Activated naive CD4-positive, alpha-beta T cell treated with anti-CD3 and anti-CD28 coated beads, Interleukin-2, amount 50 U/mL, for 24 hours (primary cell): Measurements from ENCODE around the gene RCN2.
A peak's percentile ranks its signal among the peaks of the same experiment; 100 is the strongest.

ENCODE experiments used
- H3K27ac Mint-ChIP-seq: one replicate; pipeline ENCODE4 v1.8.0; 2021; ENCODE audit warnings: mild to moderate bottlenecking, mixed read lengths
- H3K27me3 Mint-ChIP-seq: one replicate; pipeline ENCODE4 v1.8.0; 2021; ENCODE audit warnings: mixed read lengths
- H3K36me3 Mint-ChIP-seq: one replicate; pipeline ENCODE4 v1.8.0; 2021; ENCODE audit warnings: mixed read lengths
- H3K4me1 Mint-ChIP-seq: one replicate; pipeline ENCODE4 v1.8.0; 2021; ENCODE audit warnings: mixed read lengths
- H3K4me3 Mint-ChIP-seq: one replicate; pipeline ENCODE4 v1.8.0; 2021; ENCODE audit warnings: mild to moderate bottlenecking, mixed read lengths
- H3K9me3 Mint-ChIP-seq: one replicate; pipeline ENCODE4 v1.8.0; 2021; ENCODE audit warnings: mixed read lengths

Gene RCN2

GRCh38 chr15:76913737-76914136, 17.8 kb upstream of the RCN2 start:
- Mint-ChIP-seq H3K4me1 (no peaks in the 10 kb centered on the region), H3K9me3 (no peaks in the 10 kb centered on the region), H3K27me3 (peaks cover 5% of the 10 kb centered on the region), H3K4me3 (no peak overlapping the region), H3K36me3 (no peaks in the 10 kb centered on the region), H3K27ac (no peak overlapping the region)

DNA sequence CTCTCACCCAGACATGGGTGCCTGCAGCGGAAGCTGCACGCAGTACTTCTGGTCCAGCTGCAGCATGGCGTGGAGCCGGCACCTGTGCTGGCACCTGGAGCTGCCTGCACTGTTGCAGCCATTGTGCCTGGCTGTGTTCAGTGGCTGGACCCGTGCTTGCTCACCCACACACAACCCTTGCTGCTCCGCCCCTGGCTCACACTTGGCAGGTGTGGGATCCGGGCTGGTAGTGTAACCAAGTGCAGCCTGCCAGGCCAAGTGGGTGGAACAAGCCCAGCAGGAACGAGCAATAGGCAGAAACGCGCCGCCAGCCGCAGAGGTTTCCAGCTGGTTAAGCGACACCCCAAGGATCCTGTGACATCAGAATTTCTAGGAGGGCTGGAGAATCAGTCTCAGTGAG, 15.2 kb upstream of the RCN2 start:
- H3K27ac Mint-ChIP-seq: no peak overlapping the region
- no peak overlapping the region for H3K4me3 Mint-ChIP-seq
- H3K36me3 Mint-ChIP-seq: no peaks in the 10 kb centered on the region
- peaks cover 5% of the 10 kb centered on the region for H3K27me3 Mint-ChIP-seq
- H3K9me3 Mint-ChIP-seq: no peaks in the 10 kb centered on the region
- no peaks in the 10 kb centered on the region for H3K4me1 Mint-ChIP-seq

DNA sequence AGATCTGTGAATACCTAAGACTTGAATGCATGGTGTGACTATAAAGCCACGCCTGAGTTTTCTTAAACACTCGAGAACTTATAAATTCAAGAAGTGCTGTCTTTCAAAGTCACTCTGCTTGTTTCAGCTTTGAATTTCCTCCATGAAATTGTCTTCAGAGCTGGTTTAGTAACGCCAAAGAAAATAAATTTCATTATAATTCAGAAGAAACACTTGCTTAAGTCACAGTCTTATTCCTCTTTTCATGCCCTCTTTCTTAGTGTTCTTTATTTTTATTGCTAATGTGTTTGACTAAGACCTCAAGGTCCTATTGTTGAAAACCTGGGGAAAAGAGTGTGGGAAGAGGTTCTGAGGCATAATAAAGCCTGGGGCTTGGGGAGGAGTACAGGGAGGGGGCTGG, 3.3 kb upstream of the RCN2 start:
- Mint-ChIP-seq H3K27ac (no peak overlapping the region), H3K4me1 (peaks cover 16% of the 10 kb centered on the region), H3K9me3 (no peaks in the 10 kb centered on the region), H3K36me3 (peaks cover 2% of the 10 kb centered on the region), H3K27me3 (peaks cover 3% of the 10 kb centered on the region), H3K4me3 (no peak overlapping the region)

- no peak overlapping the region for H3K27ac Mint-ChIP-seq
- peaks cover 22% of the 10 kb centered on the region for H3K4me1 Mint-ChIP-seq
- no peaks in the 10 kb centered on the region for H3K9me3 Mint-ChIP-seq
- no peak overlapping the region for H3K4me3 Mint-ChIP-seq
- H3K36me3 Mint-ChIP-seq: peaks cover 4% of the 10 kb centered on the region
- peaks cover 3% of the 10 kb centered on the region for H3K27me3 Mint-ChIP-seq
These were observed 2.4 kb upstream of the RCN2 start for GRCh38 chr15:76929011-76929760.

DNA sequence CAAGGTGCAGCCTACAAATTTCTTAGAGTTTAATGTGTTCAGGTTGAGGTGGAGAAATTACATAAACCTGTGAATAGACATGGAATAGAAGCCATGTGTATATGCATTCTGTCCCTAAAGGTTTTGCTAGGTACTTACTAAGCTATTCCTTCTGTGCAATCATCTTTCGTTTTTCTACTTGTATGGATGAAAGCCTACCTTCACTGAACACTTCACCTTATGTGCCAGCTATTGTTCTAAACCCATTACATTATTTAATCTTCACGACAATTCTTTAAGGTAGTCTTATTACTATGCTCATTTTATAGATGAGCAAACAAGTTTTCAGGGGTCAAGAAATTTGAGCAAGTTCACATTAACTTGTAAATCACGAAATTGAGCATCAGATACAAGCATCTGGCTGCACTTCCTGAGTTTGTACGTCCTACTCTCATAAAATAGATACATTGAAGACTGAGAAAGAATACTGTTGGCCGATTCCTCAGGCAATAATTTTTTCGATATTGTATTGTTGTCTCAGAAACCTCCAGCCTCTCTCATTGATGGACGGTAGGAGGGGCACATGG, 635 bp upstream of the RCN2 start:
- Mint-ChIP-seq H3K27me3 (peaks cover 1% of the 10 kb centered on the region), H3K9me3 (no peaks in the 10 kb centered on the region), H3K4me3 (peak overlapping the region; percentile 90), H3K27ac (peak overlapping the region; percentile 87), H3K36me3 (peaks cover 10% of the 10 kb centered on the region), H3K4me1 (peaks cover 32% of the 10 kb centered on the region)

DNA sequence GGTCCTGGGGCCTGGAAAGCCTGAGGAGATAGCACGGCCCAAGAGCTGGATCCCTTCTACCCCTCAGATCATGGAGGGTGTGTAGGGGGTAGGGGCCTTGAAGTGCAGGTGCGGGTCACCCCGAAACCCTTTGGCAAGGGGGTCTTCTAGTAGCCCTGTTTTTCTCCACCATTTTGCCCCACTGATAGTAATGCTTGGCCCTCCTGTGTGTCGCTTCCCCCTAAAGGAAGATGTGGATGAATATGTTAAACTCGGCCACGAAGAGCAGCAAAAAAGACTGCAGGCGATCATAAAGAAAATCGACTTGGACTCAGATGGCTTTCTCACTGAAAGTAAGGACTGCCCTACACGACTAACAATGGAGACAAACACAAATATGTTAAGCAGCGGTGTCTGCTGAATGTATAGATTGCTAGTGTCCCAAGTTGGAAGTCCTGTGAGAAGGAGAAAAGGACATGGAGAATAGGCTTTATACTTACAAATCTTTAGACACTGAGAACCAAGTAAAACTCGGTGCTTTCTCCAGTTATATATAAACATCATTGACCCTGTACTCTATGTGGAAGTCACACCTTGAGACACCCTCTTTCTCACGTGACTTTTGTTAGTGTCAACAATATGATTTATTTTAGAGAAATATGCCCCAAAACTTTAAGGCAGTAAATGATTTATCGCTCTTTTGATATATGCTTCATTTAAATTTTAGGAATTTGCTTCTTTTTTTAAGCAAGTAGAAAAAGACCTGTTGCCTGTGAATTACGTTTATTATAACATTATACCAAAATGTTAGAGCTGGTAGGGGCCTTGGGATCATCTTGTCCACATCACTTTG, 802 bp downstream of the RCN2 start:
- no peaks in the 10 kb centered on the region for H3K9me3 Mint-ChIP-seq
- peak overlapping the region; percentile 78 for H3K27ac Mint-ChIP-seq
- no peaks in the 10 kb centered on the region for H3K27me3 Mint-ChIP-seq
- peaks cover 32% of the 10 kb centered on the region for H3K4me1 Mint-ChIP-seq
- H3K36me3 Mint-ChIP-seq: peaks cover 10% of the 10 kb centered on the region
- peak overlapping the region; percentile 90 for H3K4me3 Mint-ChIP-seq

GRCh38 chr15:76935620-76936019, 4.1 kb downstream of the RCN2 start:
- H3K27me3 Mint-ChIP-seq: no peaks in the 10 kb centered on the region
- no peaks in the 10 kb centered on the region for H3K9me3 Mint-ChIP-seq
- H3K4me3 Mint-ChIP-seq: no peak overlapping the region
- H3K4me1 Mint-ChIP-seq: peaks cover 40% of the 10 kb centered on the region
- no peak overlapping the region for H3K27ac Mint-ChIP-seq
- H3K36me3 Mint-ChIP-seq: peaks cover 10% of the 10 kb centered on the region

DNA sequence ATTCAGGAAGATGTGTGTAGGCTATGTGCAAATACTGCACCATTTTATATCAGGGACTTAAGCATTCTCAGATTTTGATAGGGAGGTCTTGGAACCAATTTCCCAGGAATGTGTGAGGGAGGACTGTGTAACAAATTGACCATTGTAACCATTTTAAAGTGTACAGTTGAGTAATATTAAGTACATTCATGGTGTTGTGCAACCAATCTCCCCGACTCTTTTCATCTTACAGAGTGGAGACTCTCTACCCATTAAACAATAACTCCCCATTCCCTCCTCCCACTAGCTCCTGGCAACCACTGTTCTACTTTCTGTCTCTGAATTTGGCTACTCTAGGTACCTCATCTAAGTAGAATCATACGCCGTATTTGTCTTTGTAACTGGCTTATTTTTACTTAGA, 5.1 kb downstream of the RCN2 start:
- Mint-ChIP-seq H3K36me3 (peaks cover 10% of the 10 kb centered on the region), H3K27ac (no peak overlapping the region), H3K4me1 (peaks cover 36% of the 10 kb centered on the region), H3K9me3 (no peaks in the 10 kb centered on the region), H3K27me3 (no peaks in the 10 kb centered on the region), H3K4me3 (no peak overlapping the region)

GRCh38 chr15:76938752-76939151, 7.2 kb downstream of the RCN2 start:
- peaks cover 9% of the 10 kb centered on the region for H3K36me3 Mint-ChIP-seq
- H3K9me3 Mint-ChIP-seq: no peaks in the 10 kb centered on the region
- H3K4me3 Mint-ChIP-seq: no peak overlapping the region
- H3K27me3 Mint-ChIP-seq: no peaks in the 10 kb centered on the region
- H3K27ac Mint-ChIP-seq: no peak overlapping the region
- H3K4me1 Mint-ChIP-seq: peaks cover 19% of the 10 kb centered on the region

DNA sequence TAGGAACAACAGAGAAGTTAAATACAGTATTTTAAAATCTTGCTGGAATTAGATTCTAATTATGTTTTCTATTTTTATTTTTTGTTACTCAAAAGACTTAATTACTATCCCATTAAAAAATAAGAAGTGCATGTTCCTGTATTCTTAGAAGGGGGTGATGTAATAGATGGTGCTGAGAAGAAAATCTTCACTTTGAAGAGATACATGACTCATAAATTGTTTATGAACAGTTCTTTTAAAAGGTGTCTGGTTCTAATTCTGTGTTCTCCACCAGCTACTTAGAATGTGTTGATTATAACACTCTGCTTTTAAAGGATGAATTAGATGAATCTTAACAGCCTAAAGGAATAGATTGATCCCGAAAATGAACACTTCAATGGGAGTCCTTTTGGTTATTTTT, 8.2 kb downstream of the RCN2 start:
- H3K9me3 Mint-ChIP-seq: no peaks in the 10 kb centered on the region
- peaks cover 13% of the 10 kb centered on the region for H3K36me3 Mint-ChIP-seq
- no peaks in the 10 kb centered on the region for H3K27me3 Mint-ChIP-seq
- H3K27ac Mint-ChIP-seq: no peak overlapping the region
- H3K4me1 Mint-ChIP-seq: peaks cover 16% of the 10 kb centered on the region
- no peak overlapping the region for H3K4me3 Mint-ChIP-seq

GRCh38 chr15:76941636-76942035, 10.1 kb downstream of the RCN2 start:
- no peak overlapping the region for H3K4me3 Mint-ChIP-seq
- H3K4me1 Mint-ChIP-seq: peaks cover 13% of the 10 kb centered on the region
- H3K36me3 Mint-ChIP-seq: peaks cover 11% of the 10 kb centered on the region
- no peaks in the 10 kb centered on the region for H3K27me3 Mint-ChIP-seq
- H3K9me3 Mint-ChIP-seq: no peaks in the 10 kb centered on the region
- H3K27ac Mint-ChIP-seq: no peak overlapping the region

GRCh38 chr15:76942331-76942730, 10.8 kb downstream of the RCN2 start:
- Mint-ChIP-seq H3K4me1 (peaks cover 20% of the 10 kb centered on the region), H3K9me3 (no peaks in the 10 kb centered on the region), H3K36me3 (peaks cover 18% of the 10 kb centered on the region), H3K27ac (peak overlapping the region; percentile 59), H3K4me3 (no peak overlapping the region), H3K27me3 (no peaks in the 10 kb centered on the region)

DNA sequence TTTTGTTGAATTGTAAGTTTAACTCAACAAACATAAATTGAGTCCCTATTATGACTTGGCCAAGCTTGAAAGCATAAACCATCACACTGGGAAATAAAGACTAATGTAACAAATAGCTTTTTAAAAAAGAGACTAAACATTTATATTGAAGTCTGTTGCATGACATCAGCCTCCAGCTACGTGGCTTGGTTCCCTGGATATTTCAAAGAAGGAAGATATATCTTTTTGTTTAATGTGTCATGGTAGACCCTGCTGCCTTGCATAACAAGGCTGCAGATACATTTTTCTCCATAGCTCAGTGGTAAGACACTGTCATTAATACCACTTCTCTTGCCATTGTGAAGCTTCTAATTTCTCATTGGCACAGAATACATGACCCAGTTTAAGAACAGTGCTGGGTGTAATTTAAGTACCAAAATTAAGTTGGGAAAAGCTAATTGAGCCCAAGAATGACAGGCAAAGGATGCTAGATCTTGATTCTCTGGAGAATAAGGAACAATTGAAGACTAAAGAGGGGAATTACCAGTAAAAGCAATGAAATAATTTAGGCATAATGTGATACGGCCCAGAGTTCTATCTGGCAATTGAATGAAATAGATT, 14.0 kb downstream of the RCN2 start:
- Mint-ChIP-seq H3K4me1 (peaks cover 14% of the 10 kb centered on the region), H3K9me3 (no peaks in the 10 kb centered on the region), H3K4me3 (no peak overlapping the region), H3K27ac (no peak overlapping the region), H3K27me3 (no peaks in the 10 kb centered on the region), H3K36me3 (peaks cover 21% of the 10 kb centered on the region)

DNA sequence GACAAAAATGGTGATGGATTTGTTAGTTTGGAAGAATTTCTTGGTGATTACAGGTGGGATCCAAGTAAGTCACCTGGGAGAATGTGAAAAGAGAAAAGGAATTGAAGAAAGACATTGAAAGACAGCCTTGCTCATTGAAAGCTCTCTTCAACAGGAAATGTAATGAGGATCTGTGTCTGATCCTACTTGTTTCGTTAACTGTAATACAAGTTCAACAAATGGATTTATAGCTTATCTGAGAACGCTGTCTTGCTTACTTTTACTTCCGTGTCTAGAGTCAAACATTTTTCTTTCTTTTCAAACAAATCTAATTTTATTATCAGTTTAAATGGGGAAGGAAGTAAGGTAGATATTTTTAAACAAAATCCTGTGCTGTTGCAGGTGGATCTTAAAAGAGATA, 15.9 kb downstream of the RCN2 start:
- H3K4me3 Mint-ChIP-seq: no peak overlapping the region
- H3K4me1 Mint-ChIP-seq: peaks cover 22% of the 10 kb centered on the region
- no peaks in the 10 kb centered on the region for H3K27me3 Mint-ChIP-seq
- H3K9me3 Mint-ChIP-seq: no peaks in the 10 kb centered on the region
- H3K36me3 Mint-ChIP-seq: peaks cover 21% of the 10 kb centered on the region
- H3K27ac Mint-ChIP-seq: peak overlapping the region; percentile 48

GRCh38 chr15:76951220-76951619, 19.7 kb downstream of the RCN2 start:
- Mint-ChIP-seq H3K4me1 (peaks cover 17% of the 10 kb centered on the region), H3K36me3 (peaks cover 10% of the 10 kb centered on the region), H3K9me3 (no peaks in the 10 kb centered on the region), H3K27ac (peak overlapping the region; percentile 51), H3K27me3 (no peaks in the 10 kb centered on the region), H3K4me3 (no peak overlapping the region)

GRCh38 chr15:76953913-76954312, 22.4 kb downstream of the RCN2 start:
- H3K27me3 Mint-ChIP-seq: no peaks in the 10 kb centered on the region
- peaks cover 7% of the 10 kb centered on the region for H3K4me1 Mint-ChIP-seq
- no peaks in the 10 kb centered on the region for H3K36me3 Mint-ChIP-seq
- H3K9me3 Mint-ChIP-seq: no peaks in the 10 kb centered on the region
- H3K4me3 Mint-ChIP-seq: no peak overlapping the region
- no peak overlapping the region for H3K27ac Mint-ChIP-seq
